Stimulated activated naive CD8-positive, alpha-beta T cell treated with anti-CD3 and anti-CD28 coated beads, Interleukin-15, Interleukin-2, amounts not matched to agents 100 ng/mL and 50 ng/mL, for 24 hours (primary cell): ENCODE data around the gene C11orf65.
A peak's percentile ranks its signal among the peaks of the same experiment; 100 is the strongest.
"Not testable (repeated sequence)": the region's sequence is repeated elsewhere in the genome, so short reads cannot be mapped to it uniquely, and the experiment has no call there.

ENCODE experiments used
- H3K27ac Mint-ChIP-seq: one replicate; pipeline ENCODE4 v1.8.0; 2021; ENCODE audit warnings: mild to moderate bottlenecking, mixed read lengths
- H3K27me3 Mint-ChIP-seq: one replicate; pipeline ENCODE4 v1.8.0; 2021; ENCODE audit warnings: mixed read lengths
- H3K36me3 Mint-ChIP-seq: one replicate; pipeline ENCODE4 v1.8.0; 2021; ENCODE audit warnings: low read depth, mixed read lengths
- H3K4me1 Mint-ChIP-seq: one replicate; pipeline ENCODE4 v1.8.0; 2021; ENCODE audit warnings: low read depth, mixed read lengths
- H3K4me3 Mint-ChIP-seq: one replicate; pipeline ENCODE4 v1.8.0; 2021; ENCODE audit warnings: mild to moderate bottlenecking, mixed read lengths
- H3K9me3 Mint-ChIP-seq: one replicate; pipeline ENCODE4 v1.8.0; 2021; ENCODE audit warnings: mixed read lengths

Gene C11orf65

DNA sequence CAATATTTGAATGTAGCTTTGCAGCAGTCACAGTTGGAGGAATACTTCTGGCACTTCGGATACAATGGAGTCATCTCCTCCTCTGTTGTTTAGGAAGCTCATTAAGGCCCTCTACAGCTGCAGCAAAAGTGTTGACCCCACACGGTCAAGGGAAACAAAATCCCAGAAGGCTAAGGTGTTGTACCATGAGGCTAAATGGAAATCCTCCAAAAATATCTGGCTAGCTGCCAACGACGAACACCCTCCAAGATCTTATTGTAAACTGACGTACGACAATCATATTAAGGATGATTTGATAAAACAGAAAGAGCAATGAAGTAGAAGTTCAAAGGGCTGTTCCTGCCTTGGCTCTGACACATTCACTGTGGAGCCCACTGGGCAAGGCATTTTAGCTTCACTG lies 26.9 kb upstream of the C11orf65 start:
- H3K36me3 Mint-ChIP-seq, result peaks cover 7% of the 10 kb centered on the region
- no peaks in the 10 kb centered on the region for H3K27me3 Mint-ChIP-seq
- H3K4me1 Mint-ChIP-seq, result peaks cover 24% of the 10 kb centered on the region
- no peaks in the 10 kb centered on the region for H3K9me3 Mint-ChIP-seq
- no peak overlapping the region for H3K27ac Mint-ChIP-seq
- no peak overlapping the region for H3K4me3 Mint-ChIP-seq

DNA sequence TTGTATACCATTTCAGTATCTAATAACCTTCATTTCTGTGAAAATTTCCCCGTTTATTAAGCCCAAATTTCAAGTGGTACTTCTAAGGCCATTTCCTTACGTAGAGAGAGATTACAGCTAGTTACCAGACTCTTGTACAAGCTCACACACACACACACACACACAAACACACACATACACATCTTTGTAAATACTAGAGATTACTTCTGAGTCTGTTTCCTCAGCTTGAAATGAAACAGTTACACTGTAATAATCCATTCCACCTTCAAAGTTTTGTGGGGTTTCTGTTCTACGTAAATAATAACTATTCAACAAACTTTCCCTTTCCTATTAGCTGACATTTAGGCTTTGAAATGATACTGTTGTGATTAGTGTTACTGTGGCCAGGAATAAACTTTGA lies 24.6 kb upstream of the C11orf65 start:
- H3K36me3 Mint-ChIP-seq, result peaks cover 30% of the 10 kb centered on the region
- no peak overlapping the region for H3K4me3 Mint-ChIP-seq
- H3K4me1 Mint-ChIP-seq, result peaks cover 10% of the 10 kb centered on the region

GRCh38 chr11:108486828-108487227 lies 19.5 kb upstream of the C11orf65 start:
- H3K27me3 Mint-ChIP-seq, result no peaks in the 10 kb centered on the region
- peaks cover 62% of the 10 kb centered on the region for H3K36me3 Mint-ChIP-seq
- no peaks in the 10 kb centered on the region for H3K4me1 Mint-ChIP-seq
- no peak overlapping the region for H3K4me3 Mint-ChIP-seq
- no peak overlapping the region for H3K27ac Mint-ChIP-seq
- H3K9me3 Mint-ChIP-seq, result no peaks in the 10 kb centered on the region

More for the DNA sequence above, 24.6 kb upstream of the C11orf65 start:
- no peak overlapping the region for H3K27ac Mint-ChIP-seq
- H3K27me3 Mint-ChIP-seq, result no peaks in the 10 kb centered on the region
- H3K9me3 Mint-ChIP-seq, result no peaks in the 10 kb centered on the region

GRCh38 chr11:108486331-108486730 lies 19.0 kb upstream of the C11orf65 start:
- Mint-ChIP-seq H3K27ac (no peak overlapping the region), H3K36me3 (peaks cover 66% of the 10 kb centered on the region), H3K9me3 (no peaks in the 10 kb centered on the region), H3K4me3 (no peak overlapping the region), H3K4me1 (no peaks in the 10 kb centered on the region), H3K27me3 (no peaks in the 10 kb centered on the region)

DNA sequence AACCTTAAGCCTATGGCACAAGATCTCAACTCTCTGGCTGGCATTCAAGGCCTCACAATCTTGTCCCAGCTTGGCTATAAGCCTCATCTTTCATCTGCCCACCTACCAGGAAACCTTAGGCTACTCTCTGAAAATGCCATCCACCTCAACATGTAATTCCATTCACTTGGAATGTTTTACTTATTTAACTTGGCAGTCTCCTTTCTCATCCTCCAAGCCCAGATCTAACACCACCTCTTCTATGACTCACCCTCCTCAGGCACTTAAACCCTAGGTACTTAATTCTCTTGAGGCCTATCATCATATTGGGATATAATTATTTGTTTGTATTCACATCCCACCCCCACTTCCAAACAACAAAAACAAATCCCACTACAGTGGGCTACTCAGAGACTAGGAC lies 15.8 kb upstream of the C11orf65 start:
- no peaks in the 10 kb centered on the region for H3K4me1 Mint-ChIP-seq
- H3K9me3 Mint-ChIP-seq, result no peaks in the 10 kb centered on the region
- no peaks in the 10 kb centered on the region for H3K27me3 Mint-ChIP-seq
- peaks cover 51% of the 10 kb centered on the region for H3K36me3 Mint-ChIP-seq
- H3K4me3 Mint-ChIP-seq, result no peak overlapping the region
- no peak overlapping the region for H3K27ac Mint-ChIP-seq

DNA sequence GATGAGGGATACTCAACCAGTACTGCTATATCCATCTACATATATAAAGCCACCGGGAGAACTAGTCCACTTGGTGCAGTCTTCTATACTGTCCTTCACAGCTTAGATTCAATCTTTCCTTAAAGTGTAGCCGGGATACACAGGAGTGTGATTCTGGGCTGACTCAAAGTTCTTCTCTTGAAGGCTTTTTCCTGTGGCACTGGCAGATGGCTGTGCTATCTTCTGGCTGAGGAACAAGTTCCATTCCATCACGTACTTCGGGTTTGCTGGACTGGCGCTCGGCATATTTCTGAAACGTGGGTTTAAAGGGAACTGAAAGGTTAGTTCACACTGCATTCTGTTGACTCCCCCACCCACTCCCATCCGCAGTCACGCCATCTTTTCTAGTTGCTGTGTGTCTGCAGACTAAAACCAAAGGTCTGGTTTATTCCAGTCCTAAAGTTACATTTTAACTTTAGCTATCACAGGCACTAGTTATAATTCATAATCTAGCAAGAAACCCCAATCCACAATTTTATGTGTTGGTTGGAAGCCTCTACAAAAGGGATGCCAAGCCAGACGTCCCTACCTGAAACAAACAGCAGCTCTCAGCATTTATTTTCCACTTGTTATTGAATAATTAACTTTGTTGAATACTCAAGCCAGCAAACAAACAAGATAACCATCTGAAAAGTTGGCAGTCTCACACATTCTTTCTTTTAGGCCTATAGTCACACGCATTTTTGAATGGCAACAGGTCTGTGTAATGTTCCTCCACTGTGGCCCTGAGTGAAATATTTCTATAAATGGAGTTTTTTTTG lies 7.5 kb upstream of the C11orf65 start:
- Mint-ChIP-seq H3K27ac (no peak overlapping the region), H3K9me3 (no peaks in the 10 kb centered on the region), H3K4me1 (no peaks in the 10 kb centered on the region), H3K36me3 (peaks cover 15% of the 10 kb centered on the region), H3K27me3 (no peaks in the 10 kb centered on the region), H3K4me3 (no peak overlapping the region)

- no peaks in the 10 kb centered on the region for H3K9me3 Mint-ChIP-seq
- H3K4me1 Mint-ChIP-seq, result peaks cover 5% of the 10 kb centered on the region
- H3K27ac Mint-ChIP-seq, result no peak overlapping the region
- H3K27me3 Mint-ChIP-seq, result no peaks in the 10 kb centered on the region
- H3K36me3 Mint-ChIP-seq, result peaks cover 10% of the 10 kb centered on the region
- H3K4me3 Mint-ChIP-seq, result no peak overlapping the region
Measured at GRCh38 chr11:108472681-108473080, 5.4 kb upstream of the C11orf65 start.

GRCh38 chr11:108468478-108468864 lies 1.1 kb upstream of the C11orf65 start:
- Mint-ChIP-seq H3K4me1 (peaks cover 18% of the 10 kb centered on the region), H3K27ac (no peak overlapping the region), H3K27me3 (no peaks in the 10 kb centered on the region), H3K36me3 (no peaks in the 10 kb centered on the region), H3K4me3 (peak overlapping the region; percentile 98), H3K9me3 (no peaks in the 10 kb centered on the region)

- Mint-ChIP-seq H3K4me3 (peak overlapping the region; percentile 98), H3K4me1 (peaks cover 18% of the 10 kb centered on the region), H3K36me3 (no peaks in the 10 kb centered on the region), H3K27me3 (no peaks in the 10 kb centered on the region), H3K9me3 (no peaks in the 10 kb centered on the region), H3K27ac (peak overlapping the region; percentile 99)
Measured at GRCh38 chr11:108466405-108466804, 924 bp downstream of the C11orf65 start.

DNA sequence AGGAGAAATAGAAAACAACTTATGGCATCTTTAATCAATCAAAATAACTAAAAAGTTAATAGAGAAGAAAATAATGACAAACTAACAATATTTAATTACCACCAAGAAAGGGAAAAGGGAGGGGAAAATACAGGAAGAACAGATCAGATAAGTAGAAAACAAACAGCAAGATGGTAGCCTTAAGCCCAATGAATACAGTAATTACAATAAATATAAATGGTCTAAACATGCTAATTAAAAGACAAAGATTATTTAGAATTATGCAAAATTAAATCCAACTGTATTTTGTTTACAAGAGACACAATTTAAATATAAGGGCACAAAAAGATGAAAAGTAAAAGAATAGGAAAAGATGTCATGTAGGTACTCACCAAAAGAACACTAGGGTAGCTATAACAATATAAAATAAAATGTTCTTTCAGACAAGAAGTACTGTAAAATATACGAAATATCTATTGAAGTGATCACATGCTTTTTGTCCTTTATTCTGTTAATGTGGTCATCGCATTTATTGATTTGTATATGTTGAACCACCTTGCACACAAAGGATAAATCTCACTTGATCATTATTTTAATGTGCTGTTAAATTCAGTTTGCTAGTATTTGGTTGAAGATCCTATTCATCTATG lies 14.0 kb downstream of the C11orf65 start:
- no peaks in the 10 kb centered on the region for H3K27me3 Mint-ChIP-seq
- peaks cover 16% of the 10 kb centered on the region for H3K9me3 Mint-ChIP-seq
- H3K36me3 Mint-ChIP-seq, result peaks cover 3% of the 10 kb centered on the region
- H3K4me3 Mint-ChIP-seq, result no peak overlapping the region
- H3K27ac Mint-ChIP-seq, result no peak overlapping the region
- H3K4me1 Mint-ChIP-seq, result no peaks in the 10 kb centered on the region

DNA sequence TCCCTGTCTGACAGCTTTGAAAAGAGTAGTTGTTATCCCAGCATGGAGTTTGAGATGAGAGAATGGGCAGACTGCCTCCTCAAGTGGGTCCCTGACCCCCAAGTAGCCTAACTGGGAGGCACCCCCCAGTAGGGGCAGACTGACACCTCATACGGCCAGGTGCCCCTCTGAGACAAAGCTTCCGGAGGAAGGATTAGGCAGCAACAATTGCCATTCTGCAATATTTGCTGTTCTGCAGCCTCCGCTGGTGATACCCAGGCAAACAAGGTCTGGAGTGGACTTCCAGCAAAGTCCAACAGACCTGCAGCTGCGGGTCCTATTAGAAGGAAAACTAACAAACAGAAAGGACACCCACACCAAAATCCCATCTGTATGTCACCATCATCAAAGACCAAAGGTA lies 25.9 kb downstream of the C11orf65 start:
- not testable (repeated sequence) for H3K27me3 Mint-ChIP-seq, H3K4me3 Mint-ChIP-seq, H3K27ac Mint-ChIP-seq, H3K4me1 Mint-ChIP-seq, H3K36me3 Mint-ChIP-seq
- H3K9me3 Mint-ChIP-seq, result peaks cover 16% of the 10 kb centered on the region

DNA sequence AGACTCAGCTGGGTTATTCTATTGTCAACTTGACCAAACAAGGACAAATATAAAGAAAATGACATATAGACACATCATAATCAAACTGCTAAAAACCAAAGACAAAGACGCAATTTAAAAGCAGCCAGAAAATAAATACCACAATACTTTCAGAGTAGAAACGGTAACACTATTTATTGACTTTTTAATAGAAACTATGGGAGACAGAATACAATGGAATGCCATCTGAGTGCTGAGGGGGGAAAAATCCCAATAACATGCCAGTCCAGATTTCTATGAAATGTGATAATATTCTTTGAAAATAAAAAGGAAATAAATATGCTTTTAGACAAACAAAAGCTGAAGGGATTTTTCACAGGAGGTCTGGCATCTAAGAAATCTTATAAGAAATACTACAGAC lies 30.7 kb downstream of the C11orf65 start:
- Mint-ChIP-seq H3K27me3 (no peaks in the 10 kb centered on the region), H3K27ac (no peak overlapping the region), H3K9me3 (no peaks in the 10 kb centered on the region), H3K4me1 (no peaks in the 10 kb centered on the region), H3K36me3 (no peaks in the 10 kb centered on the region), H3K4me3 (no peak overlapping the region)

- H3K9me3 Mint-ChIP-seq, result no peaks in the 10 kb centered on the region
- no peak overlapping the region for H3K4me3 Mint-ChIP-seq
- no peaks in the 10 kb centered on the region for H3K4me1 Mint-ChIP-seq
- no peaks in the 10 kb centered on the region for H3K27me3 Mint-ChIP-seq
- H3K27ac Mint-ChIP-seq, result no peak overlapping the region
- no peaks in the 10 kb centered on the region for H3K36me3 Mint-ChIP-seq
Measured at GRCh38 chr11:108435066-108435465, 32.3 kb downstream of the C11orf65 start.

- Mint-ChIP-seq H3K27me3 (peaks cover 4% of the 10 kb centered on the region), H3K27ac (no peak overlapping the region), H3K4me3 (no peak overlapping the region), H3K4me1 (no peaks in the 10 kb centered on the region), H3K9me3 (peaks cover 3% of the 10 kb centered on the region), H3K36me3 (no peaks in the 10 kb centered on the region)
Measured at GRCh38 chr11:108432783-108433182, 34.5 kb downstream of the C11orf65 start.

- peaks cover 3% of the 10 kb centered on the region for H3K9me3 Mint-ChIP-seq
- H3K4me1 Mint-ChIP-seq, result no peaks in the 10 kb centered on the region
- H3K27me3 Mint-ChIP-seq, result peaks cover 4% of the 10 kb centered on the region
- H3K36me3 Mint-ChIP-seq, result no peaks in the 10 kb centered on the region
- H3K4me3 Mint-ChIP-seq, result no peak overlapping the region
- no peak overlapping the region for H3K27ac Mint-ChIP-seq
Measured at GRCh38 chr11:108431997-108432396, 35.3 kb downstream of the C11orf65 start.

- Mint-ChIP-seq H3K4me1 (no peaks in the 10 kb centered on the region), H3K36me3 (no peaks in the 10 kb centered on the region), H3K27ac (no peak overlapping the region), H3K27me3 (peaks cover 4% of the 10 kb centered on the region), H3K9me3 (peaks cover 3% of the 10 kb centered on the region), H3K4me3 (no peak overlapping the region)
Measured at GRCh38 chr11:108431370-108431769, 36.0 kb downstream of the C11orf65 start.
